ENCODE data around the gene USP43.
"Not testable (repeated sequence)": the region's sequence is repeated elsewhere in the genome, so short reads cannot be mapped to it uniquely, and the experiment has no call there.

The USP43 gene, protein sequence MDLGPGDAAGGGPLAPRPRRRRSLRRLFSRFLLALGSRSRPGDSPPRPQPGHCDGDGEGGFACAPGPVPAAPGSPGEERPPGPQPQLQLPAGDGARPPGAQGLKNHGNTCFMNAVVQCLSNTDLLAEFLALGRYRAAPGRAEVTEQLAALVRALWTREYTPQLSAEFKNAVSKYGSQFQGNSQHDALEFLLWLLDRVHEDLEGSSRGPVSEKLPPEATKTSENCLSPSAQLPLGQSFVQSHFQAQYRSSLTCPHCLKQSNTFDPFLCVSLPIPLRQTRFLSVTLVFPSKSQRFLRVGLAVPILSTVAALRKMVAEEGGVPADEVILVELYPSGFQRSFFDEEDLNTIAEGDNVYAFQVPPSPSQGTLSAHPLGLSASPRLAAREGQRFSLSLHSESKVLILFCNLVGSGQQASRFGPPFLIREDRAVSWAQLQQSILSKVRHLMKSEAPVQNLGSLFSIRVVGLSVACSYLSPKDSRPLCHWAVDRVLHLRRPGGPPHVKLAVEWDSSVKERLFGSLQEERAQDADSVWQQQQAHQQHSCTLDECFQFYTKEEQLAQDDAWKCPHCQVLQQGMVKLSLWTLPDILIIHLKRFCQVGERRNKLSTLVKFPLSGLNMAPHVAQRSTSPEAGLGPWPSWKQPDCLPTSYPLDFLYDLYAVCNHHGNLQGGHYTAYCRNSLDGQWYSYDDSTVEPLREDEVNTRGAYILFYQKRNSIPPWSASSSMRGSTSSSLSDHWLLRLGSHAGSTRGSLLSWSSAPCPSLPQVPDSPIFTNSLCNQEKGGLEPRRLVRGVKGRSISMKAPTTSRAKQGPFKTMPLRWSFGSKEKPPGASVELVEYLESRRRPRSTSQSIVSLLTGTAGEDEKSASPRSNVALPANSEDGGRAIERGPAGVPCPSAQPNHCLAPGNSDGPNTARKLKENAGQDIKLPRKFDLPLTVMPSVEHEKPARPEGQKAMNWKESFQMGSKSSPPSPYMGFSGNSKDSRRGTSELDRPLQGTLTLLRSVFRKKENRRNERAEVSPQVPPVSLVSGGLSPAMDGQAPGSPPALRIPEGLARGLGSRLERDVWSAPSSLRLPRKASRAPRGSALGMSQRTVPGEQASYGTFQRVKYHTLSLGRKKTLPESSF

DNA sequence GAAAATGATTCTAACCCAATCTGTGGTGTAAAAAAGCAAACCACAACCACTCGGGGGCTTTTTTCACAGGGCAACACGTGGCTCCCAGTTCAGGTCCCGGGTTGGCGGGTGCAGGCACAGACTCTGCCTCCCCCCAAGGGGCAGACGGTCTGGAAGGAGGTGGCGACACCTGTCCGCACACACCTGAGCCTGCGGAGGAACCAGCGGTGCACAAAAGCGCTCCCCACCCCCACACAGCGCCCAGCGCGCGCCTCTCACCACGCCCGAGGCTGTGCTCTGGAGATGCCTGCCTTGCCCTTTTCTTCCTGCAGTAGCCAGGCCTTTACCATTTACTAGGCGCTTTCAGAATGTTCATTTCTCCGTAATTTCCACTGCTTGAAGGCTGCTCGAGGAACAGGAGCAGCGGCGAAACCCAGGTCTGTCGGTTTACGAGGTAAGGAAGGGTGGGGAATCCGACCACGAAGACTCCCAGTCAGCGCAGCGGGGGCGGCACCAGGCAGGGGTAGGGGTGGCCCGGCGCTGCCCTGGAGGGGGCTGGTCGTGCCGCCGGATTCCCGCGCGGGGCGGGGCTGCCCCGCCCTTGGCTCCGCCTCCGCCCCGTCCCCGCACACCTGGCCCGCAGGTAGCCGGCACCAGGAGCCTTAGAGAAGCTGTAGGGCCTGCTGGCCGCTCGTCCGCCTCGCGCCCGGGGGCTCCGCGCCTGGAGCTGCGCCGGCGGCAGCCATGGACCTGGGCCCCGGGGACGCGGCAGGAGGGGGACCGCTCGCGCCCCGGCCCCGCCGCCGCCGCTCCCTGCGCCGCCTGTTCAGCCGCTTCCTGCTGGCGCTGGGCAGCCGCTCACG lies at the start of gene USP43:
Gene USP43, plus strand, starts transcription at position 608 of the 842 bp plus-strand sequence. Its CDS starts 116 bp downstream, at position 724.
- no peak for DNase-seq

DNA sequence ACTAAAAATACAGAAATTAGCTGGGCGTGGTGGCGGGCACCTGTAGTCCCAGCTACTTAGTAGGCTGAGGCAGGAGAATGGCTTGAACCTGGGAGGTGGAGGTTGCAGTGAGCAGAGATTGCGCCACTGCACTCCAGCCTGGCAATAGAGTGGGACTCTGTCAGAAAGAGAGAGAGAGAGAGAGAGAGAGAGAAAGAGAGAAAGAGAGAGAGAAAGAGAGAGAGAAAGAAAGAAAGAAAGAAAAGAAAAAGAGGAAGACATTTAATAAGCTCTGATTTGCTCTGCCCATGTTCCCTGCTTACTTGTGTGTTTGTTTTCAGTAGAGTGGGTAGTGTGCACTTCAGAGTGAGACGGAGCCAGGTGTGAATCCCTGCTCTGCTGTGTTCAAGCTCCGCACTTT lies 47.7 kb upstream of the USP43 start:
- DNase-seq: not testable (repeated sequence)

DNA sequence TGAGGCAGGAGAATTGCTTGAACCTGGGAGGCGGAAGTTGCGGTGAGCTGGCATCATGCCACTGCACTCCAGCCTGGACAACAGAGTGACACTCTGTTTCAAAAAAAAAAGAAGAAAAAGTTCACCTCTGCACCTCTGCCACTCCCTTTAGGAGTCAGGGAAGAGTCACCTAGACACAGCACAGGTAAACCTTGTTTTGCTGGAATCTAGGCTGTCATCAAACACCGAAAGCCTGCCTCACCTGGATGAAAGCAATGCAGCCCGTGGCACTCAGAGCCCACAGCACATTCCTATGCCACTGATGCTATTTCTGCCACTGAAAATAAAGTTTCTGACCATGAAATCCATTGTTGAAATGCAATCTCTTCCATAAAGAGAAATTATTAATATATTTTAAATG lies 46.7 kb upstream of the USP43 start:
- DNase-seq: no peak

DNA sequence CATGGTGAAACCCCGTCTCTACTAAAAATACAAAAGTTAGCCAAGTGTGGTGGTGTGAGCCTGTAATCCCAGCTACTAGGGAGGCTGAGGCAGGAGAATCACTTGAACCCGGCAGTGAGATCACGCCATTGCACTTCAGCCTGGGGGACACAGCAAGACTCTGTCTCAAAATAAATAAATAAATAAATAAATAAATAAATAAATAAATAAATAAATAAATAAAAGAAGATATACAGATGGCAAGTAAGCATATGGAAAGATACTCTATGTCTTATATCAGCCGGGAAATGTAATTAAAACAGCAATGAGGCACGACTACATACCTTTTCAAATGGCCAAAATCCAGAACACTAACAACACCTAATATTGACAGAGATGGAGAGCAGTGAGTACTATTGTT lies 40.7 kb upstream of the USP43 start:
- DNase-seq: not testable (repeated sequence)

DNA sequence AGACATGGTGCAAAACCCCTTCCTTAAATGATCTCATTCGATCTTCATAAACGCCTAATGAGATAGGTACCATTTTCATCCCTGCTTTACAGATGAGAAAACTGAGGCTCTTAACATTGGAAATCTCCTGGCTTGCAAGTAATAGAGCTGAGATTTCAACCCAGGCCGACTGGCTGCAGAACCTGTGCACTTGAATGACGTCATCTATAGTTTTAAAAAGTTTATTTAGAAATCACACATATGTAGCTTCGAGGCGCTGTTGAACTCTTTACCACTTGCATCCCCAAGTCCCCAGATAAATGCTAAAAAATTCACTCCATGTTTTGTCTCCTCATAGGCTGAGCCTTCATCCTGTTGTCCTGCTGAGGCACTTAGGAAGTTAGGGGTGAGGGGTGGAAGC lies 38.9 kb upstream of the USP43 start:
- DNase-seq: no peak

DNA sequence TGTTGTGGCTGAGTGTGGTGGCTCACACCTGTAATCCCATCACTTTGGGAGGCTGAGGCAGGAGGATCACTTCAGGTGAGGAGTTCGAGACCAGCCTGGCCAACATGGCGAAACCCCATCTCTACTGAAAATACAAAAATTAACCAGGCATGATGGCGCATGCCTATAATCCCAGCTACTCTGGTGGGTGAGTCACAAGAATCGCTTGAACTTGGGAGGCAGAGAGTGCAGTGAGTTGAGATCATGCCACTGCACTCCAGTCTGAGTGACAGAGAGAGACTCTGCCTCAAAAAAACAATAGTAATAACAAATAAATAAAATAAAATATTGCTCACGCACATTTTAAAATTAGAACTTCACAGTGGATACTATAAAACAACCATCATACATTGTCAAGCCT lies 38.3 kb upstream of the USP43 start:
- DNase-seq: not testable (repeated sequence)

DNA sequence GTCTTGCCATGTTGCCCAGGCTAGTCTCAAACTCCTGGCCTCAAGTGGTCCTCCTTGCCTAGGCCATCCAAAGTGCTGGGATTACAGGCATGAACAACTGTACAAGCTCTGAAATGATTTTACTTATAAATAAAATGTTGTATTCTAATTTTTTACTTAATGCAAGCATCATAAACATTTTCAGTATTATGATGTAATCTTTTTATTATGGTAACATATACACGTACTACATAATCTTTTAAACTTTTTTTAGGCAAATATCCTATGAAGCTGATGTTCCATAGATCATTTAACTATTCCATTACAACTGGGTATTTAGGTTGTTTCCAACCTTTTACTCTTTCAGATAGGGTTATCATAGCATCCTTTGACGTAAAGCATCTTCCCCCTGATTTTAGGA lies 33.8 kb upstream of the USP43 start:
- no peak for DNase-seq

DNA sequence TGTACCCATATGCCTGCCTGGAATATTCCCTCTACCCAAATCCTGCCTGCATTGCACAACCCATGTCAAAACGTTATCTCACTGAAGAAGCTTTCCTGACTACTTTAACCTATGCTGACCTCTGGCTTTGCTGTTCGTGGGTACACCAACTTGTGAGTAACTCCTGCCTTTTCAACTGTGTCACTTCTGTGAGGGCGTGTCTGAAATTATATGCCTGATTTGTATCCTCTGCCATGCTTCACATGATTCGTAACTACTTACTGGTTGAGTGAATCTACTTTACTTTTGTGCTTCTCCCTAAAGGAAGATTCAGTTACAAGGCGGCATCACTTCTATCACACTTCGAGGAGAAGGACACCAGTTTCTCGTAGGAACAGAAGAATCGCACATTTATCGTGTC lies 33.3 kb upstream of the USP43 start:
- no peak for DNase-seq

DNA sequence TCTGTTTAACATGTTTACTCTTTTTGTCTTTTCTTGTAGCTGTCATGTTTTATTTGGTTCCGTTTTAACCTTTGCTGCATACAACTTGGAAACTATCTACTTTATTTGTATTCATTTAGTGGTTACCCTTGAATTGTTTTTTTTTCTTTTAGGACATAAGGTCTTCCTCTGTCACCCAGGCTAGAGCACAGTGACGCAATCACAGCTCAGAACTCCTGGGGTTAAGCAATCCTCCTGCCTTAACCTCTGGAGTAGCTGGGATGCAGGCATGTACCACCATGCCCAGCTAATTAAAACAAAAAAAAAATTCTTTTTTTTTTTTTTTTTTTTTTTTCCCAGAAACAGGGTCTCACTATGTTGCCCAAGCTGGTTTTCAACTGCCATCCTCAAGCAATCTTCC lies 29.8 kb upstream of the USP43 start:
- DNase-seq: no peak

DNA sequence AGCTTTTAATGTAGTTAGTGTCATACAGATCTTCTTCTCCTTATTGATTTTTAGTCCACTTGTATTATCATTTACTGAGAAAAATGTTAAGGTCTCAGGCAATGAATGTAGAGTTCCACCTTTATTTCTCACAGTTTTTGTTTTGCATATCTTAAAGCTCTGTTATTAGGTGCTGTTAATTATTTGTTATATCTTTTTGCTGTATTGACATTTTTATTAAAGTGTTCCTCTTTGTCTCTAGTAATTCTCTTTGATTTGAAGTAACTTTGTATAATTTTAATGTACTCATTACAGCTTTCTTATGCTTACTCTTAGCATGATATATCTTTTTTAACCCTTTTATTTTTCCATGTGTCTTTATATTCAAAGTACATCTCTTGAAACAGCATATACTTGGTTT lies 22.4 kb upstream of the USP43 start:
- DNase-seq: no peak

DNA sequence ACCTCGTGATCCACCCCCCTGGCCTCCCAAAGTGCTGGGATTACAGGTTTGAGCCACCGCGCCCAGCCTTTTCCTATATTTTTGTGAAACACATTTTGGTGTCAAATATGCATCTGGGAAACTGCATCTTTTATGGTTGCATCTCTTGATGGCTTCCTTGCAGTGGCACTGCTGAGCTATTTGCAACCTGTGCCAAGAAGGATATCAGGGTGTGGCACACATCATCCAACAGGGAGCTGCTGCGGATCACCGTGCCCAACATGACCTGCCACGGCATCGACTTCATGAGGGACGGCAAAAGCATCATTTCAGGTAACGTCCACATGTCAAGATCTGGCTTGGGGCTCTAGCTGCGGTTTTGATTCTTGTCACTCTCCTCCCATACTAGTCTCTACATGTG lies 16.8 kb upstream of the USP43 start:
- no peak for DNase-seq

DNA sequence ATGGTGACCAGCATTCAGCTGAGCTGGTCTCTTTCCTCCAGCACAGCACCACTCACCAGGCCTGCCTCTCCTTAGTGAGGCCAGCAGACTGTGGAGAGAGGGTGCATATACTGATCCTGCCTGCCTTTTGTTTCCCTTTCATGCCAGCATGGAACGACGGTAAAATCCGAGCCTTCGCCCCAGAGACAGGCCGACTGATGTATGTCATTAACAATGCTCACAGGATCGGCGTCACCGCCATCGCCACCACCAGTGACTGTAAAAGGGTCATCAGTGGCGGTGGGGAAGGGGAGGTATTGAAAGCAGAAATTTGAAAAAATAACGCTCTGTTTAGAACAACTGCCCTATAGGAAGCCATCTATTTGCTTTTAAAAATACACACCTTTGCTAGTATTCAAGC lies 12.6 kb upstream of the USP43 start:
- DNase-seq: no peak

DNA sequence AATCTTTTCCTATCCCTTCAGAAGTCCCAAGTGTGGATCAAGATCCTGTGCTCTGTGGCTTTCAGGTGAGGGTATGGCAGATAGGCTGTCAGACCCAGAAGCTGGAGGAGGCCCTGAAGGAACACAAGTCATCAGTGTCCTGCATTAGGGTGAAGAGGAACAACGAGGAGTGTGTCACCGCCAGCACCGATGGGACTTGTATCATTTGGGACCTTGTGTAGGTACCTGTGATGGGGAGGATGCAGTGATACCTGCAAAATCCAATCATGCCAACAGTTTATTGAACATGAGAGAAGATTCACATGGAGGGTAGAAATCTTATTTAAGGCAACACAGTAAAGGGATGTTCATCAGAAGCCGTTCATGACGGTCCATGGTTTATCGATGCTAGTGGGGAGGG lies 10.0 kb upstream of the USP43 start:
- DNase-seq: no peak

DNA sequence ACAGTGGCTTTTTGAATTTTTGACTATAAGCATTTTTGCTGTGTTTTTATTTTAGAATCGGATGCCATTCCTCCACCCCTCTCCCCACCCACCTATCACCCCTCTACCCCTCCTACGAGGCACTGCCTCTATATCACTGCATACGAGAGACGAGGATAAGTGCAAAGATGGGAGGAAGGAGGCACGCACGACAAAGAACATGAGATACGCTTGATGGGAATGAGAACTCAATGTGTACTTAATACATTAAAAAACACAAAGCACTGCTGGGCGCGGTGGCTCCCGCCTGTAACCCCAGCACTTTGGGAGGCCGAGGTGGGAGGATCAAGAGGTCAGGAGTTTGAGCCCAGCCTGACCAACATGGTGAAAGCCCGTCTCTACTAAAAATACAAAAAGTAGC lies 8.8 kb upstream of the USP43 start:
- no peak for DNase-seq

DNA sequence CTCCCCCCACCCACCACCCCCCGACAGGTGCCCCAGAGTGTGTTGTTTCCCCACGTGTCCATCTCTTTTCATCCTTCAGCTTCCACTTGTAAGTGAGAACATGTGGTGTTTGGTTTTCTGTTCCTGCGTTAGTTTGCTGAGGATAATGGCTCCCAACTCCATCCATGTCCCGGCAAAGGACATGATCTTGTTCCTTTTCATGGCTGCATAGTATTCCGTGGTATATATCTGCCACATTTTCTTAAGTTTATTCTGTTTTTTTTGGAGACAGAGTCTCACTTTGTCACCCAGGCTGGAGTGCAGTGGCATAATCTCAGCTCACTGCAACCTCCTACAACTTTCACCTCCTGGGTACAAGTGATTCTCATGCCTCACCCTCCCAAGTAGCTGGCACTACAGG lies 4.9 kb upstream of the USP43 start:
- DNase-seq: not testable (repeated sequence)

DNA sequence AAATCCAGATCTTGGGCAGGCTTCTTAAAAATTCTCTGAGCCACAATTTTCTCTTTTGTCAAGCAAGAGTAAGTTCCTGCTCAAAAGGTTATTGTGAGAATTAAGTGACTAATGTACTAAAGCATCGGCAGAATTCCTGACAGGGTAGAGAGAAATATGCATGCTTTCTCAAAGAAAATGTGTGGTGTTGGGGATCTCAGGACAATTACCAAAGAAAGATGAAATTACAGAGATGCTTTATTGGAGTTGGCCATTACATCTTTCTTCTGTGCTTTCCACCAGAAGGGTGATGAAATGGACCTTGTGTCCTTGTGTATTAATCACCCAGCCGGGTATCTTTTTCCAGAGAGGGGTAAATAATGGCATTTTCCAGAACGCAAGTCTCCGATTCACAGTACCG lies 1.7 kb upstream of the USP43 start:
- DNase-seq: no peak

DNA sequence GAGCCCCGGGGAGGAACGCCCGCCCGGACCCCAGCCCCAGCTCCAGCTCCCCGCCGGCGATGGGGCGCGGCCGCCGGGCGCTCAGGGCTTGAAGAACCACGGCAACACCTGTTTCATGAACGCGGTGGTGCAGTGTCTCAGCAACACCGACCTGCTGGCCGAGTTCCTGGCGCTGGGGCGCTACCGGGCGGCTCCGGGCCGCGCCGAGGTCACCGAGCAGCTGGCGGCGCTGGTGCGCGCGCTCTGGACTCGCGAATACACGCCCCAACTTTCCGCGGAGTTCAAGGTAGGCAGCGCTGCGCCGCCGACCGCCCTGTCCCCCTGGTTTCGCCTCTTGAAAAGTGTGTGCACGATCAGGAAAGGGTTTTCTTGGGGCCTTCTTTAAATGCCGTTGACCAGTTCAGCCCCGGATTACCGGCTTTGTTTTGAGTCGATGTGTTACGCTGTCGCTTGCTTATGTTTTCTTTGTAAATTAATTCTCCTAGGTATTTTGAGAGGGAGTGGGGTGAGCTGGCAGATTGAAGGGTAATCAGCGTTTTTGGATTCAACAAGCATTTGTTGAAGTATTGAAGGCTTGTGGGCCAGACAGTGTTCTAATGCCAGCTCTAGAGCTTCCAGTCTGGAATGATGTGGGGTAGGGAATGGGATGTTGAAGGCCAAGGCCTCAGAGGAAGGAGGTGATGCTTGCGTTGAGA lies 681 bp downstream of the USP43 start:
- no peak for DNase-seq

DNA sequence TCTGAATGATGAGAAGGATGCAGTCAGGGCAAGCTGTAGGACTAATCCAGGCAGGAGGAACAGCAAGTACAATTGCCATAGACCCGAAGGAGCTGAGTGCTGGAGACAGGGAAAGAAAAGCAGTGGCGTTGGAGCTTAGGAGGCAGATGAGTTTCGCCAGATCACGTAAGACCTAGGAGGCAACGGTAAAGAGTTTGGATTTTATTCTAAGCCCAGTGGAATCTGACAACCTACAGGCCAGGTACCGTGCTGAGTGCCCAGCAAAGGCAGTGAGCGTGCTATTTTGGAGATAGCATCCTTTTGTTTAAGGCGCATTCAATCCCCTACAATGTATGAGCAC lies 1.2 kb downstream of the USP43 start:
- DNase-seq: no peak

DNA sequence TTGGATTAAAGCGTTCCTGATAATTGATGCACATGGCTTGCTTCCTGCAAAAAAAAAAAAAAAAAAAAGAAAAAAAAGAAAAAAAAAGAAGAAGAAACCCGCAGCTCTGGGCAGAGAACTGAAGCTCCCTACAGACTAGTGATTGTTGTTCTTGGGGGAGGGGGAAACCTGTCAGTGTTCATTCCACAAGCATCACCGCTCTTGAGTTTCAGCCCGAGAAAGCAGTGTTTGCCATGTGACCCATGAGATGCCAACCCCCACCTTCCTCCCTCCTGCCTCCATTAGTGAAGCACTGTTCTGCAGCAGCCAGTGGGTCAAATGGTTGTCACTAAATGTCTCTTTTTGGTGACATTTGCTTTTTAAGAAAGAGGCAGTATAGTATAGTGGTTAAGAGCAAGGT lies 1.7 kb downstream of the USP43 start:
- DNase-seq: no peak

DNA sequence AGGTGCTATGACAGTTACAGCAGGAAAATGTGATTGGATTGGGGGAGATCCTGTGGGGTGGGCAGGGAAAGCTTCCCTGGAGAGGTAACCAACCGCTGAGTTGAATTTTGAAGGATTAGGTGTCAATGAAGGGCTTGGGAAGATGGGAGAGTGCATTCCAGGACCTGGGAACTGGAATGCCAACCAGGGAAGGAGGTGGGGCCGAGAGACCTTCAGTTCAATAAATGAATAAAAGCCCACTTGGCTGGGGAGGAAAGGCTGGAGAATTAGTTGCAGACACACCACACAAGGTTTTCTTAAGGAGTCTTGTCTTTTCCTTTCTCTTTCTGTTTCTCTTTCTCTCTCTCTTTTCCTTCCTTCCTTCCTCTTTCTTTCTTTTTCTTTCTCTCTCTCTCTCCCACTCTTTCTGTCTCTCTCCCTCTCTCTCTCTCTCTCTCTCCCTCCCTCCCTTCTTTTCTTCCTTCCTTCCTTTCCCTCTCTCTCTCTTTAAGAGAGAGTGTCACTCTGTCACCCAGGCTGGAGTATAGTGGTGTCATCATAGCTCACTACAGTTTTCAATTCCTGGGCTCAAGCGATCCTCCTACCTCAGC lies 3.3 kb downstream of the USP43 start:
- no peak for DNase-seq

DNA sequence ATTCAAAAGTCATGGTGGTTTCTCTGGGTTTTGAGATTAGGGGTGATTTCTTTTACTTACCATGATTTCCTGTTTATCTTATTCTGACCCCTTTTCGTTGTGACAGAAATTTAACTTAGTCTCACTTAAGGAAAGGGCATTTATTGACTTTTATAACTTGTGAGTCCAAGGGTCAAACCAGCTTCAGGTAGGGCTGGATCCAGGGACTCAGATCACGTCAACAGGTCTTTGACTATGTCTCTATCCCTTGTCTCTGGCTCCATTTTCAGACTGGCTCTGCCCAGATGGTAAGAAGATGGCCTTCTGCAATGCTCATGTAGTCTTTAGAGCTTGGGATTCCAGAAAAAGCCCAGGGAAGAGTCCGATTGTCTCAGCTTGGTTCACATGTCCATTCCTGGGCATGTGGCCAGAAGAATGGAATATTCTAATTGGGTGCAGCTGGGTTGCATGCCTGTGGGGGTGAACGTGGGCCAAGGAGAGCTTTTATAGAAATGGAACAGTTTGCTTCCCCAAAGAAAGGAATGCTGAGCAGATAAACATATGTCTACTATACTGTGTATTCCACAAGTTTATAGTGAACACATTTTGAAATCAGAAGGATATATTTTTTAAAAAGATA lies 13.4 kb downstream of the USP43 start:
- no peak for DNase-seq

Measured in NK-92 treated with Interleukin-12 subunit alpha and Interleukin-12 subunit beta, amount 100 ng/mL, for 24 hours (cell line).